NCI-H2107 treated with DMSO at 0.1 percent for 48 hours (cell line): Measurements from ENCODE around the gene TGFB2.

Source experiments
- DNase-seq: peaks from one replicate; lab custom pipeline; 2025; ENCODE audit not compliant: unreplicated experiment; lab: John Stamatoyannopoulos, UW

Gene TGFB2

DNA sequence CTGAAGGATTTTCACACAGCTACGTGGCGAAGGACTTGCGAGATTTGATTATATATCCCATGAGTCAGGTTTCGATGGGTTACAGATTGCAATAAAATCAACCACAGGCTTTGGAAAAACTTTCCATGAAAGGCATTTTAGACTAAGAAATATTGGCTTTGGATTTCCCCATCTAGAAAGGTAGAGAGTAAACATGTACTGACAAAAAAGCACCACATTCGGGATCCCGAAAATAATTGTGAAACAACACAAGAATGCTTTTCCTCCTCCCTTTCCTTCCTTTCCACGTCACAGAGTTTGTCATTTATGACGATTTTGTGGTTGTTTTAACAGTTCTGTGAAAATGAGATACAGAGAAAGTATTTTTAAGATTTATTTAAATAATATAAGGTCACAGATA lies 38.5 kb downstream of the TGFB2 start:
- DNase-seq, result no peak

DNA sequence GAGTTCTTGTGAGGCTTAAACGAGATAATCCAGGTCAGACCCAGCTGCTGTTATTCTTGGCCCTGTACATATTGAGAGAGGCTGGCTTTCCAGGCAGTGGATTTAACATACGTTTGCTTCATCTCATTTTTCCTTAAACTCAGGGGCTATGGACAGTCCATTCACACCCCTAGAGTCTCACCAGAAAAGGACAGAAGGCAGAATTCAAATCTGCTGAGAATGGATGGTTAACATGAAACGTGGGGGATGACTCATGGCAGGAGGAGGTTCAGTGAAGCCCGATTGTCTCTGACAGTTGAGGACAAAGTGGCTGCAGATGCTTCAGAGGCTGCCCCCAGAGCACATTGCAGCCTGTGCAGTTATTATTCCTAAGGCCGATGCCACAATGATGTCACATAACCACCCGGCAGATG lies 39.5 kb downstream of the TGFB2 start:
- peak; percentile 46 for DNase-seq

DNA sequence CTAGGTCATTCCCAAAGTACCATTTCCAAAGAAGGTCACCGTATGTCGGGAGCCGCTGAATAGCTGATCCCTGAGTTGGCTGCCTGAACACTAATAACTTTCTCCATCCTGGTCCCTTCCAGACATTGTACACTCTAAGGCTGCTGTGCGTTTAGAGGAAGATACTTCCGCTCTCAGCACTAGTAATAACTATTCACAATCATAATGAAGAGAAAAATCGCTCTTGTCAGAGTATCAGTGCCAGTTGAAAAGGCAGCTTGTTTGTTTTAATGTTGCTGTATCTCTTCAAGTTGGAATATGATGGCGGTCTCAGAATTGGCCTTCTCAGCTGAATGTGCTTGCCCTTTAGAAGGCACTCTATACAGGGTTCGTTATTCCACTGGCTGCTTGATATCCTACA lies 43.5 kb downstream of the TGFB2 start:
- DNase-seq, result no peak

DNA sequence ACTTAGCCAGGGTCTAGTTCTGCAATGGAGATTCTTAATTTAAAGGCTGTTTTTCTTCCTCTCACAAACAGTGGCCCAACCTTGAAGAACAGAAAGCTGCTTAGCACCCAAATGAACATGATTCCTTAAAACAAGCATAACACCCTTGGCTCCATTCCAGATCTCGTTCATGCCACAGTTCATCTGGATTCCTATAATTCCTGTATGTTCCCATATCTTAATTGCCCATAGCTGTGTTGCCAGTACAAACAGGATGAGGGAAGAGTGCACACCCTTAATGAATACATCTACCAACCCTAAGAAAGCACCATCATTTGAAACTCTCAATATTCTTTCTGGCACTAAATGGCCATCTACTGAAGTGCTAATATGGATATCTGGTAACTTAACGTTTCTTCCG lies 45.5 kb downstream of the TGFB2 start:
- DNase-seq, result no peak

DNA sequence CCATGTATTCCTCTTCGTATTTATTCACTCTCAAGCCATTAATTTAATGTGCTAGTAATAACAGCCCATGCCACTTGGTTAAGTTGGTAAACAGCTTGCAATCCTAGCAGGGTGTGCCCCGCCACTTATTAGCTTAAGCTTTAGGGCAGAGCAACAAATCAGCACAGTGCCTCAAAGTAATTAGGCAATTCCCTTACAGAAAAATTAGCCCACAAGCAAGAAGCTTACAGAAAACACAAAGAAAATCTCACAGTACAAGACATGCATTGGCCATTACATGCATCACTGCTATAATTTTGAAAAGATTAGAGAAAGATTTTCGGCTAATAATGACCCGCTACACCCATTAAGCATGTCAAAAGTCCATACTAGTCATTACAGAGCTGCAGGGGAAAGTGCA lies 47.6 kb downstream of the TGFB2 start:
- no peak for DNase-seq

DNA sequence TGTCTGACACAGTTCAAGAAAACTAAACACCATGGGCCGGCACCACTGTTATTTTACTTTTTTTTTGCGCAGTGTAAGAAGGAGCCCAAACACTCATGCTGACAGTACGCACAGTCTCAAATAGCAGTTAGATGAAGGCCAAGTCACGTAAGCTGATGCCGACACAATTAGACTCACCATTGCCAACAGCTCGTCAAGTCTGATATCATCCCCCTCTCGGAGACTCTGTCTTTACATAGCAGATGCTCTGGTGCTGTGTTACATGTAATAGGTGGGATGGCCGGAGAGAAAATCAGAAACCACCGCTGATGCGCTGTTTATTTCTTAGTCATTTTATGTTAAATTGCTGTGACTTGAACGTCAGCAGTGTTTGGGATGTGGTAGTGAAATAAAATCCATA lies 49.3 kb downstream of the TGFB2 start:
- peak; percentile 67 for DNase-seq

DNA sequence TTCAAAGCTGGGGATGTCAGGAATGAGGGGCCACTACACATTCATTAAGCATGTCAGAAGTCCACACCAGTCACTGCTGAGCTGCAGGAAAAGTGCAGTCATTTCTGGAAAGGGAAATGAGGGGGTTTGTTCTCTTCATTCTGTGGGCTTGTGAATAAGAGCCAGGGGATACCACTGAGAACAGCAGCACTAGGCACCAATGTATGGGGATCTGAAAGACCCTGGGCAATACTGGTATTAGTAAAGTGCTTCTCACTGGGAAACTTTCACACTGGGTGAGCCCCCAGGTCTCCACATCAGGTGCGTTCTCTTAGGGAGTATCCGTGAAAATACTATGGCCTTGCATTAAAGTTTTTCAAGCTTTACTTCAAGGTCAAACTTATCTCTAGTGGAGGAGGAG lies 49.9 kb downstream of the TGFB2 start:
- DNase-seq, result no peak

DNA sequence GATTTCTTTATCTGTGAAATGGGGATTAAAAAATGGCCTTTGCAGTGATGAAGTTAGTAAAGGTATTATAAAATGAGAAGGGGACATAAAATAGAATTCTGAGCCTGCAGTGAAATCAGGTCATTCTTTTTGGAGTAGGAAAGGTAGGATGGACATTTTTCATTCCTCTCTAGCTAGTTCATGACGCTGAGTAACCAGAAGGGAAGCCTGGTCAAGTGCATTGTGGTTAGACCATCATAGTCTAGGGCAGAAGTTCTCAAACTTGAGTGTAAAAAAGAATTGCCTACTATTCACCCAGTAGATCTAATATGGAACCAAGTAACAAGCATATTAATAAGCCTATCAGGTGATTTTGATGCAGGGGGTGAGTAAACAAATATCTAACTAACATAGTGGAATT lies 50.8 kb downstream of the TGFB2 start:
- DNase-seq, result no peak

DNA sequence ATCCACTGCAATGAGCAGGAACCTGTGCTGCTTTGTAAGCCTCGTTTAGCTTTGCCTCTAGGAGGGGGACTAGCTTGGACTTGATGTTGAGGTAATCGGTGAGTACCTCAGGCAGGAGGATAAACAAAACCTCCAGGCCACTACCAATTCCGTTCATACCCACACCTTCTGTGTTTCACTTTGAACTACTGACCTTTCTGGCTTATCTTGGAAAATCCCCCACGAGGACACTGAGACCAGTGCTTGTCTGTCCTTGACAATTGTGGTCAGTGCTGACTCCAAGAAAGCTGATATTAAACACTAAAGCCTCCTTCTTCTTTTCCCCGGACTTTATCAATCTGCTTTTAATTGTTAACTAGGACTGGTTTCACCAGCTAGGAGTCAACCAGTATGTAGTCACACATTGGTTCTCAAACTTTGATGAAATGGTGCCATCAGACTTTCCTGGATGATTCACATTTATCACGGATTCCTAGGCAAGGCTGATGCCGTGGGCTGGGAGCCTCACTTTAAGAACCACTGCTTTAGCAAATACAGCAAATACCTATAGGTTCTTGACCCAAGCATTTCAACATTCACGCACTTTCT lies 52.7 kb downstream of the TGFB2 start:
- no peak for DNase-seq

DNA sequence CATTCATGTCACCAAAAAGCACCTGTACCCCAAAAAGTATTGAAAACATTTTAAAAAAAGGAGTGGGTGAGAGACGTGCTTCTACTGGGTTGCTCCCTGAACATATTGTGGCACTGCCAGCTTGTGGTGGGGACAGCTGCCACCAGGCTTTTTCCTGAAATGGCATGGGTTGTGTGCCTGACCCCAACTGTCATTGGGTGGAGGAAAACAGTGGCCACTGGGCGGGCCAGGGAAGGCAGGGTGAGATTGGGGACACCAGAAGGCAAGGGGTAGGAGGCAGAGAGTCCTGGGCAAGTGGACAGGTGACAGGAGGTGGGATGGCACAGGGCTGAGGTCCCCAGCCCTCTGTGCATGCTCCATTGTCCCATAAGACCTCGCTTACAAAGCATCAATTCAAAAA lies 55.5 kb downstream of the TGFB2 start:
- DNase-seq, result no peak

DNA sequence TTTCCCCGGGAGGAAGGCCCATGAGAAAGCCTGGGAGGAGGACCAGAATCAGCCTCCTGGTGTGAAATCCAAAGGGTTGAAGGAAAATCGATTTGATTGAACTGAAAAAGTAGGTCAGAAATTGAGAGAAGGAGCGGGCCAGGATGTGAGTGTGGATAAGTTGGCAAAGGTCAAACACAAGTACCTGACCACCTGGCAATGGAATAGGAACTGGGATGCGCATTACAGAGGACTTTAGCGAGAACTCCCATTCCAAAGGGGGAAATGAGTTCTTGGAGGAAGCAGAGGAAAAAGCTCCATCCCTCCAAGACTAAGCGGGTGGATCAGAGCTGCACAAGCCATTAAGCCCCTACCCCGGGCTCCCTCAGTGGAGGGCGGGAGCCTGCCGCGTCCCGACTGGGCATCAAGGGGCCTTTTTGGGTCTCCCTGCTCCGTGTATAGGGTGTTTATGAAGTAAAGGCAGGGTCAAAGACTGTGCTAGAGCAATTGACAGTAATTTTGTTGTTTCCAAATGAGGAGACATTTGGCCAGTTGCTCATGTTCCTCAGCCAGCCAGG lies 56.4 kb downstream of the TGFB2 start:
- no peak for DNase-seq

DNA sequence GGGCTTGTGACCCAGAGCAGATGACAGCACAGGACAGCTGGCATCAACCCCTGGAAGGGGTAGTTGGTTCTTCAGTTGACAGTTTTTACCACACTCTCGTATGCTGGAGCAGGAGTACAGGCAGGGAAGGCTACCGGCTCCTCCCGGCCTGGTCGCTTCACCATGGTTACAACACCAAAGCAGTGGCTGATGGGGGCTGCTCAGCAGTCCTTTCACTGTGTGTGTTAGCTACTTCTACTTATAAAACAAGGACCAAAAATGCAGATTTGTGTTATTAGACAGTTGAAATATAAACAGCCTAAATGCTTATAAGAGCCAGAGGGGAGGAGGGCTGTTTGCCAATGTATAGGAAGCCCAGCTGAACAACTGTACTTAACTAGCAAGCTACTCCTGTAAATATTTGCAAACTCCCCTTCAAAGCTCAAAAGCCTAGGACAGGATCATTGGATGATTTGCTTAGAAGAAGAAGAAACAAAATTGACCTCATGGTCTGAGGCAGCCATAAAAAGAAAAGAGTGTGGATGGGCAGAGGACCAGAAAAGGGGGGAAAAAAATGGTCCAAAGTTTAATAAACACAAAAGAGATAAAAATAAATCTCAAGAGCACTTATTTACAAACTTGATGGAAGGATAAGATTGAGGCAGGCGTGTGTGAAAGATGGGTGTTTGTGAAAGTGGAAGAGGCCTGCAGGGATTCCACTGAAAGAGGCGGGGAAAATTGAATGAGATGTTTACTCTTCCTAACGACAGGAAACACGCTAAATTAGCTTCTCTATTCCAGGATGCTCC lies 57.1 kb downstream of the TGFB2 start:
- DNase-seq, result no peak

DNA sequence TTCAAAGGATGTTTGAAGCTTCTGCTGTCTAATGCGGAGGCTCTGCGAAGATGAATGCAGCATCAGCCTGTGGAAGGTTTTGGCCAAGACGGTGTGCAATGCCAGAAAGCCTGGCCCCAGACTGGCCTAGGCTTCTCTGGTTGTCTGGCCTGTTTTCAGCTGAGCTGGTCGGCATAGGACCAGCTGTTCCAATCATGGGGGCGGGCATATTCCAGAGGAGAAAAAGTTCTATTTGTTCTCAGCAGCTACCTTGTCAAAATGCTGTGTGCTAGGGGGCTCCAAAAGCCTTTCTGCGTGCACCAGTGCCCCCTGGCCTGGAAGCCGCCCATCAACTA lies 57.6 kb downstream of the TGFB2 start:
- no peak for DNase-seq

DNA sequence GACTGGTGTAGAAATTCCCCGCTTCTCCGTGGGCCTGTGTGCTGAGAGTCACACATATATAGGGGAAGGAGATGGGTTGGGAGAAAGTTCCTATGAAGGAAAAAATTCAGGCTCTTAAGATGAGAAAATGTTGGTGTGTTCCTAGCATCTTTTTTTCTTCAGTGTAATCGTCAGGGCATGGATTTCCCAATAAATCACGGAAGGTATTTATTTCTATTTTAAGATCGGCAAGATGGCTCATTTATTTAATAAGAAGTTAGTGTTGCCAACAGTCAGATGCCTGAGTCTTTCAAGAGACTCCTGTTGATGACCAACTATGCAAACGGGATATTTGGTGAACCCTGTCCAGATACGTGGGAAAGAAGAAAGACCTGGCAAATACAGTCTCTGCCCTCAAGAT lies 58.2 kb downstream of the TGFB2 start:
- no peak for DNase-seq

DNA sequence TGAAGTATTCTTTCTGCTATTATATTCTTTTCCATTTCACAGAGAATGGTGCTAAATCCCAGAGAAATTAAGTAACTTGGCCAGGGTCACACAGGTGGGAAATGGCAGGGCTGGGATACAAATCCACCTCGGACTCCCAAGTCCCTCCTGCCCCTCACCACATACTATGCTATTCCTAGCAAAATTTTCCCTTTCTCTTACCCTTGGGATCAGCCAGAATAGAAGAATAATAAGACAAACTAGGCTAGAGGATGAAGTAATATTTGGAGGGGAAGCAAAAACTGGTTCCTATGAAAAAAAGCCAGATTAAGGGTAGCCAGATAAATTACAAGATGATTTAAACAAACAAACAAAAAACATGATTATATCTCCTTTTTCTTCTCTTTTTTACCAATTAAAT lies 62.5 kb downstream of the TGFB2 start:
- DNase-seq, result no peak

DNA sequence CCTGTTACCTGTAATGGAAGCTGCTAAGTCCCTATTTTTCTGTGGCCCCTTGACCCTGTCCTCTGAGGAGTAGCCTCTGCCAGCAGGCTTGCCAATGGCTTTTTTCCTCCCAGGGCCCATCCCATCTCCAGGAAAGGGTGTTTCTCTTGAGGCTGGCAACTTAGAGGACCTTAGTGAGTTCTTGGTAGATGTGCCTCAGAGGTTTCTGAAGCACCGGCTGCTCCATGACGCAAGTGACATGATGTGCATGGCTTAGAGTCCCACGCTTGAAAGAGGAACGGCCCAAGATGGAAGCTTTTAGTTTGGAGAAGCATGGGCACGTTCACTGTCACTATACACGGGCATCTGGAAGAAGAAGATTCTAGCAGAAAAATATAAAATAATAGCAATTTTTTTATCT lies 63.0 kb downstream of the TGFB2 start:
- DNase-seq, result no peak

DNA sequence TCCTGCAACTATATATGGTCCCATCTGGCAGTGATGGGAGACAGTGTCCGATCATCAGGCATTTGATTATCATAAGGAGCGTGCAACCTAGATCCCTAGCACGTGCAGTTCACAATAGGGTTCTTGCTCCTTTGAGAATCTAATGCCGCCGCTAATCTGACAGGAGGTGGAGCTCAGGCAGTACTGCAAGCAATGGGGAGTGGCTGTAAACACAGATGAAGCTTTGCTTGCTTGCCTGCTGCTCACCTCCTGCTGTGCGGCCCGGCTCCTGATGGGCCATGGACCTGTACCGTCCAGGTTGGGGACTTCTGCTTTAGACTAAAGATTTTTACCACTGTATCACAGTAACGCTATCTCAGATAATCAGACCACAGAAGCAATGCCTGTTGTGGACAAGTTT lies 63.8 kb downstream of the TGFB2 start:
- no peak for DNase-seq

DNA sequence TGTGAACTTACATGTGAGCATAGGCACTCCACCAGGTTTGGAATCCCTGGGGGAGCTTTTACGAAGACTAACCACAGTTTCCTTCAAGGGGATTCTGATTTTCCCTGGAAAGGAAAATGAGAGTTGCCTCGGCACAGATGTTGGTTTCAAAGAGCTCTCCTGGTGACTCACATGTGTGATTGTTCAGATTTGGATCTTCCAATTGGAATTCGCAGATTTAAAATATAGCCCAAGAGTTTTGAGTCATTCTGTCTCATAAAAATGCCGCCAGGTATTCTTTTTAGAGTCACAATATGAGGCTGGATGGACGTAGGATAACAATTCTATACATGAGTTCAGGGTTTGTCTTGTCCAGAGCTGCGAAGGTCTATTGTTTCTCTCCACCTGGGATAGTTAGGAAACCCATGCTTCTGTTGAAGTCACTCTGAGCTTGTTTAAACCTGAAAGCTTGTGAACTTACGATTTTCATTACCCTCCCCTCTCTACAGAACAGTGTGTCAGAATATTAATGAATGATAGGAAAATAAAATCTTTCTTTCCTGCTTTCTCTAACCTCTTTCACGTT lies 64.9 kb downstream of the TGFB2 start:
- DNase-seq, result no peak

DNA sequence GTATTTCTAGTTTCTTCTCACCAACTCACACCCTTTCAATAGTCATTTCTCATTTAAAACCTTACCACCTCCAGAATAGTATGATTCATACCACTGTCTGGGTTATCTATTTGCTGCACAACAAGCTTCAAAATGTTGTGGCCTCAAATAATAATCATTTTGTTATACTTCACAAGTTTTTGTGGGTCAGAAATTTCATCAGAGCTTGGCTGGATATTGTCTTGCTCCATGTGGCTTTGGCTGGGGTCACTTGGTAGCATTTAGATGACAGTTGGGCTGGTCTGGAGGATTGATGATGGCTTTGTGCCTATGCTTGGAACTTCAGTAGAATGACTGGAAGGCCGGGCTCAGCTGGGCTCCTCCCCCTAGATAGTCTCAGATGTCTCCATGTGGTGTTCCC lies 66.0 kb downstream of the TGFB2 start:
- no peak for DNase-seq

DNA sequence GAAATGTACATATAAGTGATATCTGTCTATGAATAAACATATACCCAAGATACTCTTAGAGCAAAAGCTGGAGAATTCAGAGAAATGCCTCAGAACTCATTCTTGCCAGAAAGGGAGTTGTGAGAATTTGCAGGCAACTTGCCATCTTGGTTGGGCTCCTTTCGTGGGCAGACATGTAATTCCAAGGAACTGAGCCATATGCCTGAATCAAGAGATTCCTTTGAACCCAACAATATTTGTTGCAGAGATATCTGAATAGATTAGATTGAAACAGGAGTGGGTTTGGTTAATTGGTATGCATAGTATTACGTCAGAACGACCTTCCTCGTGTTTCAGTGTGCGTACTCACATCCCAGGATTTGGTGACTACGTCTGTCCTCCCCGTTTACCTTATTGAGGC lies 67.0 kb downstream of the TGFB2 start:
- DNase-seq, result no peak

DNA sequence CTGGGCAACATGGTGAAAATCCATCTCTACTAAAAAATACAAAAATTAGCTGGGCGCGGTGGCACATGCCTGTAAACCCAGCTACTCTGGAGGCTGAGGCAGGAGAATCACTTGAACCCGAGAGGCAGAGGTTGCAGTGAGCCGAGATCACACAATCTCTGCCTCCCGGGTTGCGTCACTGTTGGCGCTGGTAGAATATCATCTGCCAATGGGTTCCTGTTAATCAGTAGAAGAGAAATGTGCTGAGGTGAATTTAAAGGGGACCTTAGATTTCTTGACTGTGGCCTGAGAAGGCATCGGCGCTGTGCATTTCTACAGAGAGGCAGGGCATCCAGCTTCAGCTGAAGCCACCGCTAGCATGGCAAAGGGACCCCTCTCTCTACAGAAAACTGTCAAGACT lies 68.0 kb downstream of the TGFB2 start:
- no peak for DNase-seq

DNA sequence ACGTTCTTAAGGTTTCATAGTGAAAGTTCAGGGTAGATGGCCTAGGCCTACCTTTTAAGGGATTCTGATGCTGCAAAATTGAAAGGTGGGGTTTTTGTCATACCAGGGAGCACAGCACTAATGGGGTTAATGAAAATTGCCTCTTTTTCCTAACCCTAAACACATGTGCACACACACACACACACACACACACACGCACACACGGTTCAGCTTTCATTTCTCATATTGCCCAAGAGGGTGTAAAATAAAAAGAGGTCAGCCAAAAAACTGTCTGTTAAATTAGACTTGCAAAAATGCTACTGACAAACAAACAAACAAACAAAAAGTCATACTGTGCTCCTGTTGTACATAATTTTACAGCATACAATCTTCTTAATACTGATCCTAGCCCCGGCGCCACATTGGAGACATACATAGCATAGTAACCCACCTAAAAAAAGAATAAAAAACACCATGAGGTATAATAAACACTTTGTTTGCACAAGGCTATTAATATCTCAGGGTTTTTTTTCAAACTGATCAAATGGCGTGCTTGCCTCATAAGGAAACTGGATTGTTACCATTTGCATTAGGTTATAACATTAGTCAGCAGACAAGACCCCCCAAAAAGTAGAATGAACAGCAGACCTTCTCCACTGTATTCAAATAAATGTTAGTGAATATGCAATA lies 69.1 kb downstream of the TGFB2 start:
- no peak for DNase-seq
